CD4-positive, alpha-beta T cell treated with Interleukin-4 for 4 hours (primary cell): ENCODE data around the gene RCAN2.

Experiments
- DNase-seq: peaks from one replicate; pipeline ENCODE4 v3.0.0-alpha.2; 2020

Gene RCAN2

DNA sequence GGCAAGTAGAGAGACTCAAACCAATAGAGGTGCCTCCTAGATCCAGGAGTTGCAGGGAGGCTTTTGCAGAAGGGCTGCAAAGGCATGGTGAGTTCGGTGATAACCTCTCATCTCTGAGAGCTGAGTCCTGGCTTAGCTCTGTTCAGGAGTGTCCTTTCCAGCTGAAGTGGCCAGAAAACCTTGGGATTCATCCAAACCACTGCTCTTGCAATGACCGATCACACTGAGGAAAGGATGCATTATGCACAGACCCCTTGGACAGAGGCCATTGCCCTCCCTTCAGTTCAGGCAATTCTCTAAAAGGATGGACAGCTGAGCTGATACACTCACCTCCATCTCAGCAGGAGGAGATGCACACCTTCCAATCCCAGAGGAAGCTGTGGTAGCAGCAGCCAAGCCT, 161.7 kb downstream of the RCAN2 start:
- no peak for DNase-seq

DNA sequence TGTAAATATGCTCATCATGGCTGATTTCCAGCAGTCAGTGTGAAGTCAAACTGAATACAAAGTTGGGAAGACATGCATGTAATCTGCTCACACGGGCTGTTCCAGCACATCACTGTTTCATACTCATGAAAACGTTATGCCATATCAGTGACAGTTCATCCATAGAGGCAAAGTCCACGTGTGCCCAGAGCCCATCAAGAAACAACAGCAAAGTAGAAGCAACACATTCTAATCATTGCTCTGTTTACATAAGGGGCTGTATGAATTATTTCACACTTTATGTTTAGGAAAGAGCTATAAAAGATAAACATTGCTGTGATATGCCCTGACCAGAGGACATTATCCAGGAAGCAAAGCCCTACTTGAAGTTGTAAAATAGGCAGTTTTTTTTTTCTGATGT, 163.5 kb downstream of the RCAN2 start:
- DNase-seq = no peak

DNA sequence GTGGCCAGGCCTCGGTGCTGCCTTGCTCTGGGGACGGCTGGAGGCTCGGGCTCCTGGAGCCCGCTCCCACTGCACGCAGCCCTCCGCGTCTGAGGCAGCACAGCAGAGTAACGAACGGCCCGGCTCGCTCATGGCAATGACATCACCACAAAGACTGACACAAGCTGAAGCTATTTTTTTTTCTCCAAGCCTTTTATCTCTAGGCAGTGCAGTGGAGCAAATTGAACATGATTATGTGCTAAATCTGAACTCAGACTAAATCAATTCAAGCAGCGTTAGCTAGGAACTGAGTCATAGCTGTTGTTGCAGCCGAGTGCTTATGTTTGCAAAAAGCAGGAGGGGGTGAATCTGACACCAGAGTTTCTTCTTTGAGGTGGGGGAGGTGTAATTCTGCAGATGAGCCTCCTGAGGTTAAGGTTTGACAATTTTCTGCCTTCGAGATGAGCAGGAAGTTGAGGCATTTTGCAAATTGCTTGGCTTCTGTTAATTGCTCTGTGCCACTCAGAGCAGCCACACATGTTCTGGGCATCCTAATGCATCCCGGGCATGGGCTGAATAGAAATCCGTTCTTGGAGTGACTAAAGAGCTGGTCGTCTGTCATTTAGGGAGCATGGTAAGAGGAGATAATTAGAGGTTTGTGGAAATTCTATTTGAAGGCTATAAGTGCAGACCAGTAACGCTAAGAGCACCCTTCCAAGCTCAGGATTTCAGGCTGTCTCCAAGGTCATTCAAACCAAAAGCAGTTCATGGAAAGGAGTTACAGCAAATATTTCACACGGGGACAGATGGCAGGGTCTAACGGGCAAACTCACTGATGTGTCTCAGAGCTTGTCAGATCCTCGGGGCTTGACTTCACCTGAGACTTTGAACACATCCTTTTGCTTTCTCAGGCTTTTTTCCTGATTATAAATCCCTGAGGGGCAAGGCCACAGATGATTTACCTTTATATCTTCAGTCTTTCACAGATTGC, 165.4 kb downstream of the RCAN2 start:
- DNase-seq = peak; percentile 57

DNA sequence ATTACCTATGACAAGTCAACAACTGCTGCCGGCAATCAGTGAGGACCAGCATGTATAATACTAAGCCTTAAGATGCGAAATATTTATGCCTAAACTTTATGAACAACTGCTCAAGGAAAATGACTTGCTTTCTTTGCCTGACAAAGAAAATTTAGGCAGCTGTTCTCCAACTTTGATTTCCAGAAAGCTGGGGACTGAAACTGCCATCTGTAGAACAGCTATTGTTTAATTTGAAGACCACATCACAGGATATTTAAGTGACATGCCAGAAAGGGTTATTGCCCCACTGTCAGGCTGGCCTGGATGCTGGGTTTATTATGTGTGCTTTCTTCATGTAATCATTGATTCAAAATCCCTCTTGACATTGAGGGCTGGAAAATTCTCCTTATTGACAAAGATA, 166.5 kb downstream of the RCAN2 start:
- no peak for DNase-seq

DNA sequence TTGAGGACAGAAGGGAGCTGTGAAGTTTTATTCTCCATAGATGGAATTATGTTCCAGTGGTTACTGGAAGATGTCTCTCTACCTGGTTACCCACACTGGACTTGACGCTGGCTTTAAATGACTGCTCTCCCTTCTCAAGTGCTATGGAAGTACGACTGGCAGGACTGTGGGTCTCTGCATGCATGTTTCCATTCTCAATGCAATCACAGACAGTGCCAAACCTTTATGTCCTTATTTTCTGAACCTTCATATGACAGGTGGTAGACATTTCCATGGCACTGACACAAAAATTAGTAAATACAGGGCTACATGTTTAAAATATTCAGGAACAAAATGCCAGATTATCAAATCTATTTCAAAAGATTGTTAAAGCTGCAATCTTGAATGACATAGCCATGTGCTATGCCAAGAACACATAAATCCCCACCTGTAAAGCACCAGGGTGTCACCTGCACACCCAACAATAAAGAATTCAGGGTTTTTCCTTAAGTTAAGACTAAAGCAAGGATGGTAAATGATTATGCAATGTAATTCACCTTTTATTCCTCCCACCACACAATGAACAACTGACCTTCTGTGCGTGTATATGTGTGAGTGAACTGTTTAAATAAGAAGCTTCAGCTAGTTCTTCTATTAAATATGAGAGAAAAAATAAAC, 167.2 kb downstream of the RCAN2 start:
- no peak for DNase-seq

DNA sequence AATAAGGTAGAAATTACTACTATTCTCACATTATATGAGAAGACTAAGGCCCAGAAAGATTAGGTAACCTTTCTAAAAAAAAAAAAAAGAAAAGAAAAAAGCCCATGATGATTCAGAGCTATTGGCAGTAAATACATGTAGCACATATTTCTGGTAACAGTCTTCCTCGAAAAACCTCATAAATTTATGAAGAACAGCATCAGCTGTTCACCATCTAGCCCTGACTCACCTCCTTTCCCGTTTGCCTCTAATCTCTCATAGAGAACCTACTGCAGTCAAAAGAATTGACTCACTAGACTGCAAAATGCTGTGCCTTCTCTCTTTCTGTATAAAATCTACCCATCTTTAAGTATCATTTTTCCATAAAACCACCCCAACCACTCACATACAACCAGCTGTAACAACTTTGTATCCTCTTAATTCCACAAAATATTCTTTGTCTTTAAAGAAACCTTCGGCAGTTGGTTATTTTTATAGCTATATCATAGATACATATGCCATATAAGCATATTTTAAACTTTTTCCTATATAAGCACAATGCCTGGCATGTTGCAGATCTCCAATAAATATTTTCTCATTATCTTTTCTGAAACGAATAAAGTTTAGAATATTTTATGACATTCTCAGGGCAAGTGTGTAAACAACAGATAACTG, 167.8 kb downstream of the RCAN2 start:
- DNase-seq = peak; percentile 14

DNA sequence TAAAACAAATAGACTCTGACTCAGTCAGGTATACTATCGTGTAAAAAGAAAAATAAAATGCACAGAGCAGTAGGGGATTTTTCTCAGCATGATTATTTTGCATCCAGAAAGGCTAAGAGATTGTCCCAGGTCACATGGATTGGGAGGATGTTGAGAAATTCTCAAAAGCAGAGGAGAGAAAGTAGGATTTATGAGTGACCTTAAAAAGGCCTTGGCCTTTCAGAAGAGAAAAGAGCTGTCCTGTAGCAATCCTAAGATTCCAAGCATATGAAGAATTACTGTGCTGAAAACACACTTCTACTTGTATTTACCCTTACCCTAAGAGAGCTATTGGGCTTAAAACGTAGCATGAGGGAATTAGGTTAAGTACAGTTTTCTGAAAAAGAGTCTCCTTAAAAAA, 170.7 kb downstream of the RCAN2 start:
- no peak for DNase-seq

DNA sequence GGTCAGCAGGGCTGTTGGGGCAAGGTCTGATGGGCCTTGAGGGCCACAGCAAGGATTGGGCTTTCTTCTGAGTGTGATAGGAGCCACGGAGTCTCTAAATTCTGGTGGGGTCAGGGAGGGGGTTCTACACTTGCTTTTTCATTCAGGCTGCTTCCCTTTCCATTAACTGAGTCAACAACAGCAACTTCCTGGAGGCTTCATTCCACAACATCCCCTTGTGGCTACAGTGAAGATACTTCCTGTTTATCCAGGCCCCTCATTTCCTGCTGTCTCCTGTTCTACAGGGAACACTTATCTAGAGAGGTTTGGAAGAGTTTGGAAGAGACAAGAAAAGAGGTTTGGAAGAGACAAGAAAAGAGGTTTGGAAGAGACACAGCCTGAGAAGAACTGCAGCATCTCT, 175.7 kb downstream of the RCAN2 start:
- DNase-seq = no peak

DNA sequence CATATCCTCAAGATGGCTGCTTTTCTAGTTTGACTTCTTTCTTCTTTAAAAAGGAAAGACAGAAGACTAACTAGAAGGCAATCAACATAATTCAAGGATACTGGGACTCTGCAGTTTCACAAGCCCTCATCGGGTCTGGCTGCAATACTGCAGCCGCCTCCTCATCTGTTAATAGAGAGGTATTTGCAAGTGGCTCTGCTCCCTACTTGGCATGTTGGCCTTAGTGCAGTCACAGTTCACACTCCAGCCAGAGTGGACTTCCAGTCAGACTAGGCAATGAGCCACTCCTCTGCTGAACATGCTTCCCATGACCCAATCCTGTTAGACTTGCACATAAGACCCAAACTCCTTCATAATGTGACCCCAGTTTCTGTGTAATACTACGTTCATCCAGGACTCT, 178.6 kb downstream of the RCAN2 start:
- no peak for DNase-seq

DNA sequence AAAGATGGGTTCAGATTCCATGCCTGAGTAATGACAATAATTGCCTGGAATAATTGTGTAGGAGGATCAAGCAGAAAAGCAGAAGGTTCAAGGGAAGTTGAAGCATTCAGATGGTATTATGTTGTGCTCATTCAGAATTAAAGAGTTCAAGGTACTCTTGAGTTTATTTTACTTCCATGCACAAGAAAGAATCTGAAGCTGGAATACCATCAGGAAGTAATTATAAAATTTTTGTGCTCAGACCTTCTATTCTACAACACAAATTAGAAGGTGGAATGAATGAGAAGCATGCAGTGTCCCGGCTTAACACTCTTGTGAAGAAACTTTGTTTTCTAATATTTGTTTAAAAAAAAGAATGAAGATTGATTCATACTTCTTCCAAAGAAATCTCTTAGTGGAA, 181.1 kb downstream of the RCAN2 start:
- DNase-seq = no peak

DNA sequence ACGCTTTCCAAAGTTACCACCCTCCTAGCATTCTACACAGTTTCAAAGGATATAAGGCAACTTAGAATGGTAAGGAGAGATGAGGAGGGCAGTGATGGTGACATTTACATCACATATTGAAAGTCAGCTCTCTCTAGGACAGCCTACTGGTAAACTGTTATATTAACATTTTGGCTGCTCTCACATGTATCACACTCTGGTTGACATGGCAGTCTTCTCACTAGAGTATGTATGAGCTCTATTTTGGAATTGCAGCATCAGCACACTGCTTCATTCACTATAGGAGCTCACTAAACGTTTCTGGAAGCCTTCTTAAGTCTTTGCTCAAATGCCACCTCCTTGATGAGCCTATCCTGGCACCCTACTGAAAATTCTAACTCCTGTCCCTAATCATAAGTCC, 184.8 kb downstream of the RCAN2 start:
- DNase-seq = no peak

DNA sequence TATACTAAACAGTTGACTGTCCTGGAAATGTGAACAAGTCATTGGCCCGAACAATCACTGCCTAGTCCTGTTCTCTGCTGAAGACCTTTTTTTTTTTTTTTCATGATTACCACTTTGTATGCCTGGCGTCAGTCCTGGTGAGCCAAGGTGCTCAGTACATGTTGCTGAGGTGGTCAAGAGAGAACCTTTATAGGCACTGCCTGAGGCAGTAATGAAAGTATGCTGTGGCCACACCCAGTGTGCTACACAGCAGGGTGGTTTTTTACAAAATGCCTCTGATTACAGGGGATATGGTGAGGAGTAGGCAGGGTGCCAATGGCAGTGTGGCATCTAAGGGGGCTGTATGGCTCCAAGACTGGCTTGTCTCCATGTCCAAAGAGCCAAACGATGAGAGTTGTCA, 185.4 kb downstream of the RCAN2 start:
- no peak for DNase-seq

DNA sequence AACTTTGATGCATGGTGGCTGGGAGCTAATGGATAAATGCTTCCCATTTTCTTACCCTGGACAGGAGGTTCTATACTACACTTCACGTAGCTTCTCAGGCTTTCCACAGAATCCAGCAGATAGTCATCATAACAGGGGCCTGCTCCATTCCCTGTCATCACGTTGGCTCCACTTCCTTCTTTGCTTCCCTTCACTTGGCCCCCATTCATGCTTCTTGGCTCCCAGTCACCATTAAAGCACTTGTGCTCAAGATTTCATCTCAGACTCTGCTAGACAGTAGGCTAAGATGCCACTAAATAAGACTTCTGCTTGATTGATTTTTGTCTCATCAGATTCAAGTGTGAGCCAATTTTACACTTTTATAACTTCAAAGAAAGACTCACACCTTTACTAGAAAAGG, 186.0 kb downstream of the RCAN2 start:
- DNase-seq = no peak

DNA sequence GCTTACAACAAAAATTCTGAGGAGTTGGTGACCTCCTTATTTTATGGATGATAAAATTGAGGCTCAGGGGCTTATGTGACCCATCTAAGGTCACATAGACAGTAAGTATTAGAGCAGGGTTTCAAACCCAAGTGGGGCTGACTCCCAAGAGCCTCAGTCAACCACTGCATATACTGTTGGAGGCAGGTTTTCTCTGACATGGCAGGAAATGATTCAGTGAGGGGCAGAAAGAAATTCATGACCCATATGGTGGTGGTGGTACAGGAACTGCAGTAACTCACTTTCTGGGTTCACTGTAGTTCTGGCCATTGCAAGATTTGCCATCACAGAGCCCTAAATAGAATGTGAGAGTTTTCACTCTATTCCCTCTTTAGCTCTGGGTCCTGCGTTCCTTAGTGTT, 188.4 kb downstream of the RCAN2 start:
- no peak for DNase-seq

DNA sequence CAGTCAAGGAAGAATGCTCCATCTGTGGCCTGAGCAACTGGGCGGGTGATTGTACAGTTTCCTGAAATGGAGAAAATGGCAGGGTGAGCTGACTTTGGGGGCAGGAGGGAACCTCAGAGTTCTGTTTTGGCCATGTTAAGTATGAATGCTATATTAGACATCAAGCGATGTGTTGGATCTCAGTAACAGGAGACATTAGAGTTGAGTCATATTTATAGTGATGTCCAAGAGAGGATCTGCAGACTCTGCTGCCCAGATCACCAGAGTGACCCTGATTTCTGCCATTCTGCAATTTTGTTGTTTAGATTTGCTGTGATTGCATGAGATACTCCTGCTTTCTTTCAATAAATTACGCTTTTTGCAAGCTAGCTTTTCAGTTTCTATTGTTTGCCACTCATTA, 189.1 kb downstream of the RCAN2 start:
- DNase-seq = no peak

DNA sequence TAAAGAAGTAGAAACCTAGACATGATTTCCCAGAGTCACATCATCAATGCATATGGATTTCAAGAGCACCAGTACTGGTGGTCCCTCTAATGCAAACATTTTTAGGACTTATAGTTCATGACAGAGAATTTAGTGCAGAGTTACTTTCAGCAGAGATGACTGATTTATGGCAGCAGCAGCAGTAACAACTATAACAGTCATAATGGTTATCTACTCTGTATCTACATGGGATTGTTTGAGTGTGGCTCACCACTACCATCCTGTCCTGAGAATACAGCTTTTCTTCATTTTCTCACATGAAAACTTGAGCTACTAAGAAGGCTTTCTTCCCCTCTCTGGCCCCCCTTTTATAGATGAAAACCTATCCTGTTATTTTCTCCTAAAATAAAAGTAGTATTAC, 192.0 kb downstream of the RCAN2 start:
- no peak for DNase-seq

DNA sequence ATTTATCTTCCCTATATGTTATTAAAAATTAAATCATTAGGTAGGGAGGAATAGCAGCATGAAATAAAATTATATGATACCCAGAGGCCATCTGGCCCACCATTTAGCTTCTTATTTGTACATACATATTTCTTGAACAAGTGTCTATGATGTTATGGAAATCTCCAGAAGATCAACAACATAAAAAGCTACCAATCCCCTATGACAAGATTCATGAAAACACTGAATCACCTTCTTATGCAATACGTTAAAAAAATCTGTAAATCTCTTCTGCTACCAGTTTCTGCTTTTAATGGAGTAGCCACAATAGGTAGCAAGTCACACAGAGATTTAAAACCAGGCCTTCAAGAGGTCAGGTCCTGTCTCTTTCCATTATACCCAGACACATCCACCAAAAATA, 194.7 kb downstream of the RCAN2 start:
- no peak for DNase-seq

DNA sequence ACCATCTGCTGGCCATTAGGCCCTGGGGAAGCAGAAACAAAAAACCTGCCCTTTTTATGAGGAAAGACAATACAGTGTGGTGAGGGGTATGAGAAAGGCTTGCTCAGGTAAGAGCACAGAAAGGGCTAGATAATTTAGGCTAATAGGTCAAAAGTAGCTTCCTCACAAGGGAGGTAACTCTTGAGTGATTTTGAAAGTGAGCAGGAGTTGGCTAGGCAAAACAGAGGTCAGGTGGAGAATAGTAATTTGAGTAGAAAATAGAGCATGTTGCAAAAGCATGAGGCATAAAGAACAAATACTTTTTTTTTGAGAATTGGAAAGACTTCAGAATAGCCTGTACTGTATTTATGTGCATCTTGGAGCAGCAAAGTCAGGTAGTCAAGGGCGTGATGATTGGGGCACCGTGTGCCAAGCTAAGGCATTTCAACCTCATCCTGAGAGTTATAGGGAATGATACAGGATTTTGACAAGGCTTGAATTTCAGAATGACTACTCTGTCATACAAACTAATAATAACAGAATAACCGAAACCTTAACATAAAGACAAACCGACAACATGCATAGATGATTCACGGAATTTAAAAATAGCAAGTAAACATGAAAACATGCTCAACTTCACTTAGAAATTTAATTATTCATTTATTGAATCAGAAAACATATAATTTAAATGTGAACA, 197.5 kb downstream of the RCAN2 start:
- DNase-seq = no peak

DNA sequence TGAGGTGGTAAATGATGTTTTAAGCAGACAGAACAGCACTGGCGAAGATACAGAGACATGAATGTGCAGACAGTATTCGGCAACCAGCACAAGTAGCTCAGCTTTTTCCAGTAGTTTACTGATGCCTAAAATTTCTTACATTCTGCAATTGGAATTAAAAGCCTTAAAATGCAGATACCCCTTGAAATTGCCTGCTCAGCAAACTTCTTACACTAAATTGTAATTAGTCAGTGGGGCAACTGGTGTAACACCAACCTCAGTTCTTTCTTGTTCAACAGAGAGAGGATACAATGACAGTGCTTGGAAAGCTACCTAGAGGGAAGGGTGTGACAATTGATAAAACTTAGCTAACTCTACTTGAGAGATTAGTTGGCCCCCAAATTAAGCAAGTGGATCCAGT, 199.4 kb downstream of the RCAN2 start:
- no peak for DNase-seq

DNA sequence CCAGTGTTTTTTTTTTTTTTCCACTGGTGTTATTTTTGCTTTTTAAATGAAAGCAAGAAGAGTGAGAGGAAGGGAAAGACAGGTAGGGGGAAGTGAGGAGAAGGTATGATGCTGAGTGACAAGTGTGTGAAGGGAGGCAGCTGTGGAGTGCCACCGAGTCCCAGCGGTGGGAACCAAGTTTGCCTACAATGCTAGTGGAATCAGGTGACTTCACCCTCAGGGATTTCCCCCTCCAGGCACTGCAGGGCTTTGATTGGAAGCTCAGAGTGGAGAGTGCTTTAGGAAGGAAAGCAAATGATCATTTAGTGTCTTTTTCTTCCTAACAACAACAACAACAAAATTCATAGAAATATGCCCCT, 200.0 kb downstream of the RCAN2 start:
- DNase-seq = no peak

DNA sequence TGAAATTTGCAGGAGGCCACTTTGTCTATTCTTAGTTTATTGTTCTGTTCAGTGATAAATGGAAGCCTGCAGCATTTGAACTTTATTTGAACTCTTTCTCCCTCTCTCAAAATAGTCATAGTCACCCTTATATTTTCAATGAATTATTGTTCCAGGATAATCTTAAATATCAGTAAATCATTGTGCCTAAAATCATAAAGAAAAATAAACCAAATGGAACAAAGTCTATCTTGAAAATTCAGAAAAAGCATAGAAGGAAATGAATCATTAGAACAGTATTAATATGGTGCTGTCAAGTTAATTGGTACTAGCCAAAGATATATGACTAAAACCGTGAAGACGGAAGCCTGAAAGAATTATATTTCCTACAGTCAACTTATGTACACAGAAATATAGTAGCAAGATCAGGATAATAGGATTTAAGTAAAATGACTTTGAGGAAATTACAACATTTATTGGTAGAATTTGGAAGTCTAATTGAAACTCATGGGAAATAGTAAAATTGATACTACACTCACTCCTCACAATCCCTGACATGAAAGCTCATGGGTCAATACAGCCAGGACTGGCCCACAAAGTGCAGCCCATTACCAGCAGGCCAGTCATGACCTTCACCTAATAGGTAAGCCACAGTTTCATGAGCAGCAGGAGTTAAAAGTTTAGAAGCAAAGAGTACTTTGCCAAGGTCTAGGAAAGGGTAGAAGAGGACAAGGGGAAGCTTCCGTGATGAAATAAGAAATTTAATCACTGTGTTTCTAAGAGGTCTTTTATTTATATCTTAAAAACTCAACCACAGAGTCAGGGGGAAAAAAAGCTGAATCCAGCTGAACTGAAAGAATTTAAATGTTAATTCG, 200.6 kb downstream of the RCAN2 start:
- no peak for DNase-seq

DNA sequence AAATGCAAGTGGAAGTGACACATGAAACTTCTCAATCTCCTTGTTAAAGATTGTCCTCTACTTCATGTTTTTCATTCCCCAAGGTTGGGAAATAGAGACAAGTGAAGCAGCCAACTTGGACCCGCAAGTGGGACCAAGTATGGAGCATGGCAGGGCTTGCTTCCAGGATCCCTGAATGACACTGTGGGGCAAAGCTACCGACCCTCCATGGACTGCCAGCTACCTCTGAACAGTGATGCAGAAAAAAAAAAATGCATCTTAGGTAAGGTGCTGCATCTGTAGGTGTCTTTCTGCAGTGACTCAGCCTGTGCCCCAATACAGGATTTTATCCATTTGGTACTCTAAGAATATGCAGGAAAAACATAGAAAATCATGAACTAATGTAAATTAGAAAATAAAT, 201.4 kb downstream of the RCAN2 start:
- DNase-seq = no peak

DNA sequence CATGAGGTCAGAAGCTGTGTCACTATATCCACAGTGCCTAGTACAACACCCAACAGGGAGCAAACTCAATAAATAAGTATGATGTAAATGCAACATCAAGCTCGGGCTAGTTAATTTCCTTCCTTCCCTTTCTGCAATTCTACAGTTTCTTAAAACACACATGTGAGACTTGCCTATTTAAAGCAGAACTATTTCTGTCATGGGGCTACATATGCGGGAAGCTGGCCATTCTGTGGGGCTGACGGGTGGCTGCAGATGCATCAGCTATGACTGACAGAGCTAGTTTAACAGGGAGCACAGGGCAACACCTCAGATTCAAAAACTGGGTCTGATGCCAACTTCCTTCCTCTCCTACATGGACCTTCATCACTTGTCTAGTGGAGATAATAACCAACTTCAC, 202.4 kb downstream of the RCAN2 start:
- no peak for DNase-seq
